Frontal cortex (tissue), 4 donors: ENCODE data around the gene DGKH. TPM values are rescaled to one million over a fixed set of nuclear protein-coding genes. Genes with fewer than 3 reads are reported as not detected.
"Not testable (repeated sequence)": the region's sequence is repeated elsewhere in the genome, so short reads cannot be mapped to it uniquely, and the experiment has no call there.

ENCODE experiments used
- DNase-seq, 2 donors: peaks; one replicate each; pipeline ENCODE4 v3.0.0; 2012; ENCODE audit warnings: low spot score in 2 of 2
- FAIRE-seq: peaks from 2 replicates; lab custom pipeline; 2012; peaks lifted over from hg19 to GRCh38; lab: Jason Lieb, UNC
- total RNA-seq: library from RNA; depleted of rRNA; stranded (reverse); fragments of >200 nt; gene quantifications from one replicate; pipeline ENCODE4 v1.2.3, GENCODE V29; 2014
- donor health status: control.
- donor health status: control.
- donor health status: control.

DGKH gene
- total RNA-seq, 1 donor from 2014 or later, result 15.5 TPM

DNA sequence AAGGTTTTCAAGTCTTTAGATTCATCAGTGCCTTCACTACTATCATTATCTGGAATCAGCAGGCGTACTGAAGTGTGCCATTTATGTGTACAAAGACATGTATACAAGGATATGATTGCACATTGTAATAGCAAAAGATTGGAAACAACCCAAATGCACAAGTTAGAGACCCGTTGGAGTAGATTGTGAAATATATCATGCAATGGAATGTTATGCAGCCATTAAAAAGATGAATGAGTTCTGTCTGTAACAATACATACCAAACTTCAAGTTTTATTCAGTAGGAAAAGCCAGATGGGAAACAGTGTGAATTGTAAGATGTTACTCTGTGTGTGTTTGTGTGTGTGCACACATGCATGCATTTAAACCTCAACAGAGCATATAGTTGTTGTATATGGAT, 97.9 kb downstream of the DGKH start:
- DNase-seq (no peak), FAIRE-seq (no peak)

DNA sequence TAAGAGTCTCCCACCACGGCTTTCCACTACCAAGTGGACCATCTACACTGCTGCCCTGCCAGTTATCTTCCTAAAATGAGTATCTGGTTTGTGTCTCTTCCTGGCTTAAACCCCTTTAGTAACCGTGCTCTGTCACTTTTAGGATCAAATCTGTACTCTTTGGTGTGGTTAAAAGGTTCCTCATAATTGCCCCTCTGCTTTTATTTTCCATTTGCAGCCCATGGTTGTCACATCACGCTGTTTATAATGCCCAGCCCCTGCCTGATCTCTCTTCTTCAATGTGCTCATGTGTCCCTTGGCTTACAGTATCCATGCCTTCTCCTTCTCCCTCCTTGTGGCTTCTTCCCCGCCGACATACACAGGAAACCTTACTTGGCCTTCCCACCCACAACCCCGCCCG, 100.1 kb downstream of the DGKH start:
- no peak for FAIRE-seq

DNA sequence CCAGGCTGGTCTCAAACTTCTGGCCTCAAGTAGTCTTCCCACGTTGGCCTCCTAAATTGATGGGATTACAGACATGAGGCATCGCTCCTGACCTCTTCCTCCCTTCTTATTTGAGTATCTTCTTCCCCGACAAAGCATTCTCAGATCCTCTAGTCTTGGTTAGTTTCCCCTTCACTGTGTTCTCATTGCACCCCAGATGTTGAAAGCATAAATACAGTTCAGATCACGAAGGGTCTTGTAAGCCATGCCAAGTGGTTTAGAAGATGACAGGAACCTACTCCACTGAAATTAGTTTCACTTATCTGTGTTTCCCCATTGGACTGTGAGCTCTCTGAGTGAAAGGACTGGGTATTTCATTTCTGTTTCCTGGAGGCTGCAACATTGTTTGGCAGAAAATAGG, 100.7 kb downstream of the DGKH start:
- no peak for DNase-seq
- no peak for FAIRE-seq

More for the DNA sequence above, 100.1 kb downstream of the DGKH start:
- no peak for DNase-seq

DNA sequence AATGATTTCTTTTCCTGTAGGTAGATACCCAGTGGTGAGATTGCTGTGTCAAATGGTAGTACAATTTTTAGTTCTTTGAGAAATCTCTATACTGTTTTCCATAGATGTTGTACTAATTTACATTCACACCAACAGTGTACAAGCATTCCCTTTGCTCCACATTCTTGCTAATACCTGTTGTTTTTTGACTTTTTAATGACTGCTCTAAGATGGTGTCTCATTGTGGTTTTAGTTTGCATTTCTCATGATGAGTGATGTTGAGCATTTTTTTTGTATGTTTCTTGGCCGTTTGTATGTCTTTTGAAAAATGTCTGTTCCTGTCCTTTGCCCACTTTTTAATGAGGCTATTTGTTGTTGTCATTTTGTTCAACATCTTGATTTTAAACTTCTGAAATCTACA, 103.3 kb downstream of the DGKH start:
- DNase-seq (no peak), FAIRE-seq (no peak)

DNA sequence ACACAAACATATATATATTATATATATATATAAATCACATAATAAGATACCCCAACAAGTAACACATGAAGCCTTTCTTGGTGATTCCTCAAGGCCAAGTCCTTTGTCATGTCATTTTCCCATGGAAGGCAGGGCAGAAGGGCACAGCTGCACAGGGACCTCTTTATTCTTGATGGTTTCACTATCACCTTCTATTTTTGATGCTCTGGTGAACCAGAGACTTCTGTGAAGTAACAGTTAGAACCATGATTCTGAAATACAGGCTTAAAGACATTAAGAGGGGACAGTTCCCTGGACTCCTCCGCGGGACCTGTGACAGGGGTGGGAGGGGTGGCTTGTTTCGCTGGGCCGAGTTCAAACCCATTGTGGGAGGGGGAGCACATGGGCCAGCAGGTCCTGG, 104.0 kb downstream of the DGKH start:
- no peak for FAIRE-seq
- no peak for DNase-seq

DNA sequence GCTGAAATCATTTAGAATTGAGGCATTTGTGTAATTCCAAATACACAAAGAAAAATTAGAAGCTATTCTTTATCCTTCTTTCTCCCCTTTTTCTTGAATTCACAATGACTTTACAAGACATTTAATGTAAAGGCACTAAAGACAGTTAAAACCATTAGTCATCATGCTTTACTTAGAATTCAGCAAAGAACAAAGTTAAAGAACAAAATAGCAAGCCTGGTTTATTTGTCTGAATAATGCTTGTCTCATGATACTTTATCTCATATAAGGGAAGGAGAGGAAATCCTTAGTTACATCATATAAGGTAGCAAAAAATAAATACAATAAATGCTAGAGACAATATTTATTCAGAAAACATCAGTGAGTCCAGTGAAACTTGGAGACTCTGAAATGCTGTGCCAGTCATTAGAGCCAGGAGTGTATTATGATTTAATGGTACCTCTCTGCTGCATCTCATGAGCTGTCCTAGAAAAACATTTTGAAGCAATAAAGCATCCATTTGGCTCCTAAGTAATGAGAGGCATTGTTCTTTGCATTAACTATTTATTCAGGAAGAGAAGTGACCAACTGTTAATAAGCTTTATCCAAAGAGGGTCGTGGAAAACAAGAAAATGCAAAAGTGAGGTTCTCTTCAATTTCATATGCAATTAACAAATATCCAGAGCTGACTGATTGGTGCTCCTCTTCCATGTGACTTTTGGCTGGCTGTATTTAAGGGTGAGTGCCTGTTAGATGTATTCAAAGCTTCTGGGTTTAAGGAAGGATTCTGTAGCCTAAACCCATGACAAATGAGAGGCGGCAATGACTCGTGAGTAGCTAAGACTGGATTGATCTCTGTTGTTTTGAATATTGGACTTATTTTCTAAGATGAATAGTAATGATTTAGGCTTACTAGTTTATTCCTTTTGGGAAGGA, 105.0 kb downstream of the DGKH start:
- no peak for FAIRE-seq
- peak in 1 of 2 donors; percentile 4 for DNase-seq

DNA sequence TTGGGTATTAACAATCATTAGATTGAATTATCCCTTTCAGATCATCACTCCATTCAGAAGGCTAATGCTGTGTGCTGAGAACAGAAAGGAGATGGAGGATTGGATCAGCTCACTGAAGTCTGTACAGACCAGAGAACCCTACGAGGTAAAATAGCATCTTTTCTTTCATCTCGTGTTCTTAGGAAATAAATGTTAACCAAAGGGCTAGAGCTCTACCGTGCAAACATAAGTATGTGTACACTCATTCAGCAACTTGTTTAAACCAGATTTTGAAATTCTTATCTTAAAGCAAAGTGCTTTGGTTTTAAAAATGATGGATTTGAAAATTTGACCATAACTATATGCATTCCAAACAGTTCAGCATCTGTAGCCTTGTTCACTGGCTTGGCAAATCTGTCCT, 106.8 kb downstream of the DGKH start:
- no peak for FAIRE-seq
- no peak for DNase-seq

DNA sequence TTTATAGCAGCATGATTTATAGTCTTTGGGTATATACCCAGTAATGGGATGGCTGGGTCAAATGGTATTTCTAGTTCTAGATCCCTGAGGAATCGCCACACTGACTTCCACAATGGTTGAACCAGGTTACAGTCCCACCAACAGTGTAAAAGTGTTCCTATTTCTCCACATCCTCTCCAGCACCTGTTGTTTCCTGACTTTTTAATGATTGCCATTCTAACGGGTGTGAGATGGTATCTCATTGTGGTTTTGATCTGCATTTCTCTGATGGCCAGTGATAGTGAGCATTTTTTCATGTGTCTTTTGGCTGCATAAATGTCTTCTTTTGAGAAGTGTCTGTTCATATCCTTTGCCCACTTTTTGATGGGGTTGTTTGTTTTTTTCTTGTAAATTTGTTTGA, 114.9 kb downstream of the DGKH start:
- DNase-seq, FAIRE-seq: not testable (repeated sequence)

DNA sequence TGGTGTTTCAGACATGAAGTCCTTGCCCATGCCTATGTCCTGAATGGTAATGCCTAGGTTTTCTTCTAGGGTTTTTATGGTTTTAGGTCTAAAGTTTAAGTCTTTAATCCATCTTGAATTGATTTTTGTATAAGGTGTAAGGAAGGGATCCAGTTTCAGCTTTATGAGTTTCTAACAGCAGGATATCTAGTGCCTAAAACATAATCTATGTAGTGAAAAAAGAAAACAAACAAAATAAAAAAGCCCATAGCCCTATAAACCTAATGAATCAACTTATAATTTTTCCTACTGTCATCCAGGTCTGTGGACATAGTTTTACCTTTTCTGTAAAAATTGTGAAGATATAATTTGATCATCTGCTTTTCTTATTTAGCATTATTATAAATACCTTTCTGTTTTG, 115.5 kb downstream of the DGKH start:
- FAIRE-seq, result not testable (repeated sequence)

DNA sequence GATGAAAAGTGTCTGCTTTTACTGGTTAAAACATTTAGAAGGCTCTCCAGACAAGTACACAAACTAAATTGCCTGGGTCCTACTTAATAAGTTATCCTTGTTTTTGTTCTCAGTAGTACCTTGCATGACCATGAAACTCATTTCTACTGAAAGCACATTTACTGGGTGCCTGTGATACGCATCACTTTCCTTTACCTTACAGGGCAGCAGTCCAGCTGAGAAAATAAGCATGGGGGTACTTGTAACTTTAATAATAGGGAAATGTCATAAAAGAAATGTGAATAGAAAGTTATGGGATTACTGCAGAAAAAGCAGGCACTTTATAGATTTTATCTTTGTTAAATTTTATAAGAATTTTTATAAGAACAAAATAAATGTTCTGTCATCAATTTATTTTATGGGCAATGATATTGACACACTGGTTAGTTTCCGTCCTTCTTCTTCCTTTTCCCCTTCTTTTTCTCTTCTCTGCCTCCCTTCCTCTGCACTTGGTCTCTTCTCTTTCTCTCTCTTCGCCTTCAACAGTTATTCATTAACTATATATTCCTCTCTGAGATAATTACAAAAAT, 116.2 kb downstream of the DGKH start:
- FAIRE-seq, result no peak
- DNase-seq, result no peak

More for the DNA sequence above, 115.5 kb downstream of the DGKH start:
- DNase-seq, result not testable (repeated sequence)

DNA sequence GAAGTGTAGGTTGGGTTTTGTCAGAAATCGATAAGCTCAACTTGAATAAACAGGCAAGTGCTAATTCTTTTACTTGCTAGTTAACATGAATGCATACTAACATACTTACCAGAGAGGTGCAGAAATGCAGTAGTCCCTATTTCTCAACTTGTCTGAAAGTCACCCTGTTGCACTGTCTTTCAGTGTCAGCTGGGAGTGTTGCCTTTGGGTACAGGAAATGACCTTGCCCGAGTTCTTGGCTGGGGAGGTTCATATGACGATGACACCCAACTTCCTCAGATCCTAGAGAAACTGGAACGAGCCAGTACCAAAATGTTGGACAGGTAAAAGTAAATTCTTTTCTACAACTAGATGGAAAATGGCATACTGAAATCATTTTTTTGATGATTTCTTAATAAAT, 120.0 kb downstream of the DGKH start:
- FAIRE-seq (no peak), DNase-seq (no peak)

DNA sequence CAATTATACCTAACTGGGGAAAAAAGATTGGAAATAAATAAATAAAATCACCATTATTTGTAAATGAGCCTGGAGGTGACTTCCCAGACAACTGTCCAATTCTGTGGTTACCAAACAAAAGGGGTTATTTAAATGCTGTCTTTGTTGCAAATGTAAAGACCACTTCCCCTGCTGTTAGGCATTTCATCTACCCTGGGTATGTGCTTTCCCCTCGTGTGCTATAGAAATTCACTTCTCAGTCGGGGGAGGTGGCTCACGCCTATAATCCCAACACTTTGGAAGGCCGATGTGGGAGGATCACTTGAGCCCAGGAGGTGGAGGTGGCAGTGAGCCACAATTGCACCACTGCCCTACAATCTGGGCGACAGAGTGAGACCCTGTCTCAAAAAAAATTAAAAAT, 121.6 kb downstream of the DGKH start:
- FAIRE-seq, result no peak
- no peak for DNase-seq

DNA sequence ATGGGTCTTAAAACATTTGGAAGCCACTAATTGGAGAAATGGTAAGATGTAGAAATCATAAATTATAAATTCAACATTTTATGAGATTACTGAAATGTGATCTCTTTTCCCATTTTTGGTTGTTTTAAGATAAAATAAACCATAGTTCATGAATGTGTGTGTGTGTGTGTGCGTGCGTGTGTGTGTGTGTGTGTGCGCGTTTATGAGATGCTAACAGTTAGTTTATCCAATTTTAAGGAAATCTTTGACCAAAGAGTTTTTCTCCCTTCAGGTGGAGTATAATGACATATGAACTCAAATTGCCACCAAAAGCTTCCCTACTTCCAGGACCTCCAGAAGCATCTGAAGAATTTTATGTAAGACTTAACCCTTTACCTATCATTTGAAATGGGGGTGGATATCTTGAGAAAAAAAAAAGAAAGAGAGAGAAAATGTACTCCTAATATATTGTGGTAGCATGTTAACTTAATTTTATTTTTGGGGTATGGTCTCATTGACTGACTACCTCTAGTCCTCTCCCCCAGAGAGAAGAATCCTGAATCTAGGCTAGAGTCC, 125.4 kb downstream of the DGKH start:
- DNase-seq (no peak), FAIRE-seq (no peak)

DNA sequence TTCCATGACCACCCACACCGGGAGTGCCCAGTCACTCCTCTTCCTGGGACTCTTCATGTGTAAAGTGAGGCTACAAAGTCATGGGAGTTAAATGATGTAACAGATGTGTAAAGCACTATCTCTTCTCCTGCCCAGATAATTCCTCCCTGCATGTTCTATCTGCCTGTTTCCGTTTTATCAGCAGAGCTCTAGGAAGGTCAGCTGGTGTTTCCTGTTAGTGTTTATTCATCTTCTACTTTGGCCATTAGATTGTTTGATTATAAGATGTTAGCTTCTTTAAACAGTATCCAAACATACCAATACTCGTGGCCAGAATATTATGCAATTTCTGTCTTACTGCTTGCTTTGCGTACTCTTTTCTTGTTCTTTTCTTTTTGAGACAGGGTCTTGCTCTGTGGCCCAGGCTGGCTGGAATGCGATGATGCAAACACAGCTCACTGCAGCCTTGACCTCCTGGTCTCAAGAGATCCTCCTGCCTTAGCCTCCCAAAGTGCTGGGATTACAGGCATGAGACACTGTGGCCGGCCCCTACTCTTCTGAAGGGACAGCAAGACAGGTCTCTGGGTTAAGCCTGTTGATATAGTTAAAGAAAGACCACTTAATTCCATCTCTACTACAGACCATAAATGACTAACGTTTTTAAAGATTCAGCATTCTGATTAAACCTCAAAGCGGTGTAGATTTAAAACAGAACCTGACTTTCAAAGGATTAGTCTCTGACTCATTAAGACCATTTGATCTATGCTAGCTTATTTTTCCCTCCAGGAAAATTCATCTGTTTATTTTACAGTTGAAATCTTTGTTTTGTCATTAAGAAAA, 126.1 kb downstream of the DGKH start:
- FAIRE-seq (no peak), DNase-seq (no peak)

DNA sequence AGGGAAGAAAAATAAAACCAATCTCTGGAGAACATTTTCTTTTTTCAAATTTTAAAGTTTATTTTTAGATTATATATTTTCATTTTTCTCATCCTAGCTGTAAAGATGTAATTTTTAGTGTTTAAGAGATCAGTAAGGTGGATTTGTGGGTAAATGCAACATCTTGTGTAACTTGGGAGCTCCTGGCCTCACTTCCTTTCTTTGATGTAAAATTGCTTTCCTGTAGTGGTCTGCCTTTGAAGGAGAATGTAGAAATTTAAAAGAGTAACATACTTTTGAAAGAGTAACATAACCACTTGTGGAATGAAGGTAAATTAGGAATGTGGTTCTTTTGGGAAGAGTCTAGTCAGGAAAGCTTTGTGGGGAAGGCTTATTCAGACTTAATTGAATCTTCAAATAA, 127.8 kb downstream of the DGKH start:
- FAIRE-seq, result no peak
- no peak for DNase-seq

DNA sequence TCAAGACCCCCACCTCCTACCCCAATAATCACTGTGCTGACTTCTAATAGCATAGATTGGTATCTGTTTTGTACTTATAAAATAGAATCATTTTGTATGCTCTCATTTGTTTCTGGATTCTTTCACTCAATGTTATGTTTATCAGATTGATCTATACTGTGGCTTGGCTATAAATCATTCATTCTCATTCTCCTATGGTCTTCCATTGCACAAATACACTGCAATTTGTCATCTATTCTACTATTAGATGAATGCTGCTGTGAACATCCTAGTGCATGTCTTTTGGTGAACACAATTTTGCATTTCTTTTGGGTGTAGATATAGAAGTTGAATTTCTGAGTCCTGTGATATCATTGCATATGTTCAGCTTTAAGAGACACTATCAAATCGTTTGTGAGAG, 128.7 kb downstream of the DGKH start:
- DNase-seq (no peak), FAIRE-seq (no peak)

DNA sequence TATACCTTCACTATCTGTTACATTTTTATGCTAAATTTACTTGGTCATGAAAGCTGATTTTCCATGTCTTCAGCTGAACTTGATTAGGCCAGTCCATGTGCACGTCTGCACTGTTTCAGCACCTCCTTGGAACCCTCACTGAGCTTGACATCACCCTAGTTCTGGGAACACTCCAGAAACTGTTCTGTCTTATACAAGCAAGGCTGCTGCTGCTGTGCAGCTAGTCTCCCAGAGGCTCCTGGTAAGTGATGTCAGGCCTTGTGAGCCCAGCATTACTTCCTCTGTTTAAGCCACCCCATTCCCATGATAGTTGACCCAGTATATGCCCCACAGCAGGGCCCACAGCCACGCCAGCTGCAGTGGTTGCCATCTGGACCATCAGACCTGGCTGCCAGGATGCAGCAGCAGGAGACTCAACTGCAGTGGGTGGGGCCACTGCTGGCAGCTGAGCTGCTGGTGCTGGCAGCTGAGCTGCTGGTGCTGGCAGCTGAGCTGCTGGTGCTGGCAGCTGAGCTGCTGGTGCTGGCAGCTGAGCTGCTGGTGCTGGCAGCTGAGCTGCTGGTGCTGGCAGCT, 133.0 kb downstream of the DGKH start:
- FAIRE-seq, result no peak
- no peak for DNase-seq

DNA sequence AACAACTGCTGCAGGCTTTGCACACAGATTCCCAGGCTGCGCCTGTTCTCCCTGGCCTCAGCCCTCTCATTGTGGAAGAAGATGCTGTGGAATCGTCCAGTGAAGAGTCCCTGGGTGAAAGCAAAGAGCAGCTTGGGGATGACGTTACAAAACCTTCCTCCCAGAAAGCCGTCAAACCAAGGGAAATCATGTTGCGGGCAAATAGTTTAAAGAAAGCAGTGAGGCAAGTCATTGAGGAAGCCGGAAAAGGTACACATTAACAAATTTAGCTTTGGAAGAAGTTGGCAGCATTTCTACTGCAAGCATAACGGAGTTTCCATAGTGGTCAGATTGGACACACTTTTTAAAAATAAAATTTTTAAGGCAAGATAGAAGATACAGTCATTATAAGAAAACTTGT, 140.6 kb downstream of the DGKH start:
- FAIRE-seq, result no peak
- DNase-seq, result no peak

DNA sequence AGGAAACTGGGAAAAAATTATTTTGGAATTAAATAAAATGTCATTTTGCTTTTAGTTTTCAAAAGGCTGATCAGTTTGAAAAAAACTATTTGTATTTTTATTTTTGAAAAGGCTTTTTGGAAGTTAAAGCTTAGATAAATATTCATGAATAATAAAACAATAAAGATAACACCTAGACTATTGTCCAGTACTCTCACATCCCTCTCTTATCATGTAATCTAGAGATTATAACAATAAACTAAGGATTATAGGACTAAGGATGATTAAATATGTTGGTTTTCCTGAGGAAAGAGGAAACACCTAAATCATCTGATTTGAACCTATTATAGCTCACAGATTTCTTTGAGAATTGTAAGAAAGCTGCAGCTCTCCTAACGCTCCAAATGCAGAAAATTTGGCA, 142.1 kb downstream of the DGKH start:
- DNase-seq (no peak), FAIRE-seq (no peak)
